22Rv1 (cell line): Measurements from ENCODE around the gene CYP19A1.

Experiments
- CTCF ChIP-seq: fragments of 450-650 bp; IDR thresholded peaks from 2 replicates; pipeline ENCODE4 v1.5.1; 2017; ENCODE audit warnings: mild to moderate bottlenecking
- ZFX ChIP-seq: fragments of 450-650 bp; IDR thresholded peaks from 2 replicates; pipeline ENCODE4 v1.6.1; 2017; ENCODE audit warnings: antibody characterized with exemption, borderline replicate concordance

- TF ChIP-seq CTCF, result no peak
- TF ChIP-seq ZFX, result no peak
Observed at GRCh38 chr15:51253366-51253765, 85.0 kb downstream of the CYP19A1 start.
